A172 (cell line): ENCODE data around the gene ZNF516. TPM values are rescaled to one million over a fixed set of nuclear protein-coding genes. Genes with fewer than 3 reads are reported as not detected.
A peak's percentile ranks its signal among the peaks of the same experiment; 100 is the strongest.

Experiments used
- DNase-seq: peaks from one replicate; pipeline ENCODE4 v3.0.0-alpha.2; 2015; ENCODE audit warnings: low spot score
- total RNA-seq: library from RNA; depleted of rRNA; stranded (reverse); fragments of >200 nt; shearing (Covaris generic); gene quantifications from 2 replicates; pipeline ENCODE4 v1.2.3, GENCODE V29; 2014

ZNF516 gene
- total RNA-seq, 1 experiment from 2014 or later, result 4.8 TPM

- no peak for DNase-seq
These were observed 69.6 kb downstream of the ZNF516 start for GRCh38 chr18:76425146-76426131.

DNA sequence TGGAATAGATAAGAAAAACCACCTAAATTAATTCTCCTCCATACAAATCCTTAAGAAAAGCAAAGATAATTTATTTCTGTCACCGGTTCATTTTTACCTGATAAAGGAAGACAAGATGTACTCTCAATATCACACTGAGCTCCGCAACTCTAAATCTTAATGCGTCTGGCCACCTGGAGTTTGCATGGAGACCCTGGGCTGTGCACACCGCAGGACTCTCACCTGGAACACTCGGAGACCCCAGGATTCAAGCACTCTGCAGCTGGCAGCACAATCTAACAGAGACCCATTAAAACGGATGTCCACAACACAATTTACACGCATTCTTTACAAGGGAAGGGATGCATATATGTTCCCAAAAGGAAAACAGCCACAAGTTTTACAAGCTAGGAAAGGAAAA lies 72.2 kb downstream of the ZNF516 start:
- no peak for DNase-seq

DNA sequence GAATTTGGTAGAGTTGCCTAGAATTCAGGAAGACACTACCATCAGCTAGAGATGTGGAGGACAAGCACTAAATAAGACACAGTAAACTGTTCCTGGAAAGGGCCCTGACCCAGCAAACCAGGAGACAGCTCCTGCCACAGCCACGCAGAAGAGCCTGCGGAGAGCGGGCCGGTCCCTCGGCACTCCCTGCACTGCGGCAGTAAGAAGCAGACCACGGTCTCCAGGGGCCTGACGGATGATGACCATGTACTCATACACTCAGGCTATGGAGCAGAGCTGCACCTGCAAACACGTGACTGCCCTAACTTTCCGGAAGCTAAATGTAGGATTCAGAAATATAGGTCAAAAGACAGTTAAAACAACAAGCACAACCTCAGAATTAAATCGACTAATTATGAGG lies 72.9 kb downstream of the ZNF516 start:
- no peak for DNase-seq

- no peak for DNase-seq
These were observed 73.4 kb downstream of the ZNF516 start for GRCh38 chr18:76421685-76422078.

DNA sequence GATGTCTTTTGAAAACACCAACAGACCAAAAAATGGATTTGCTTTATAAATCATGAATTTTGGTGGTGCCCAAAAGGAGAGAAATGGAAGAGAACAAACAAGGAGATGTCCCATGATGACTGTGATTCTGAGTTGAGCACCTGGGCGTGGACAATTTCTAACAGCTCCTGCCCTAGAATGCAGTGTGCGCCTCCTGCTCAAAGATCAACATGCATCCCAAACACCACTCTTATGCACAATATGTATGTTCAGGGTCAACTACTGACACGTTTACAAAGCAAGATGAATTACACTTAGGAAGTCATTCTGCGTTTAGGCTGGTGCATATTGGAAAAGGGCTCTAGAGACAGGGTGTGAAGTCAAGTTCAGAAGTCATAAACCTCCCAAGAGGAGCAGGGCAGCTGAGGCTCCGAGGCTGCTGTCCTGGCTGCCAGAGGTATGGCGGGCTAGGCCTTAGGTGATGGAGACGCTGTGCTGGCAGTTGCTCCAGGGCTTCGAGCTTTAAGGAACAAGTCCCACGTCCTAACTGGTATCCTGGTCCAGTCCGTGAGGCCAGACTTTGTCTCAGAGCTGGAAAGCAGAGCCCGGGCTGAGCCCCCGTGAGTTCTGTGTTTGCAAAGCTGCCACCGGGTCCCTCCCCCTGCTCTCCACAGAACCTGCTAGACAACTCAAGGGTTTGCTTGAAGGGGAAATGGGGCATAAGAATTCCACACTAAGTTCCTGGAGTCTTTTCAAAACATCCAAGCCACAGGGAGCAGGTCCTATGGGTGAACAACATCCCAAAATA lies 74.0 kb downstream of the ZNF516 start:
- no peak for DNase-seq

- no peak for DNase-seq
These were observed 75.2 kb downstream of the ZNF516 start for GRCh38 chr18:76419811-76420210.

- no peak for DNase-seq
These were observed 78.1 kb downstream of the ZNF516 start for GRCh38 chr18:76416911-76417310.

GRCh38 chr18:76414936-76415621 lies 80.0 kb downstream of the ZNF516 start:
- DNase-seq, result no peak

- no peak for DNase-seq
These were observed 82.0 kb downstream of the ZNF516 start for GRCh38 chr18:76412818-76413565.

- no peak for DNase-seq
These were observed 82.8 kb downstream of the ZNF516 start for GRCh38 chr18:76412010-76412817.

DNA sequence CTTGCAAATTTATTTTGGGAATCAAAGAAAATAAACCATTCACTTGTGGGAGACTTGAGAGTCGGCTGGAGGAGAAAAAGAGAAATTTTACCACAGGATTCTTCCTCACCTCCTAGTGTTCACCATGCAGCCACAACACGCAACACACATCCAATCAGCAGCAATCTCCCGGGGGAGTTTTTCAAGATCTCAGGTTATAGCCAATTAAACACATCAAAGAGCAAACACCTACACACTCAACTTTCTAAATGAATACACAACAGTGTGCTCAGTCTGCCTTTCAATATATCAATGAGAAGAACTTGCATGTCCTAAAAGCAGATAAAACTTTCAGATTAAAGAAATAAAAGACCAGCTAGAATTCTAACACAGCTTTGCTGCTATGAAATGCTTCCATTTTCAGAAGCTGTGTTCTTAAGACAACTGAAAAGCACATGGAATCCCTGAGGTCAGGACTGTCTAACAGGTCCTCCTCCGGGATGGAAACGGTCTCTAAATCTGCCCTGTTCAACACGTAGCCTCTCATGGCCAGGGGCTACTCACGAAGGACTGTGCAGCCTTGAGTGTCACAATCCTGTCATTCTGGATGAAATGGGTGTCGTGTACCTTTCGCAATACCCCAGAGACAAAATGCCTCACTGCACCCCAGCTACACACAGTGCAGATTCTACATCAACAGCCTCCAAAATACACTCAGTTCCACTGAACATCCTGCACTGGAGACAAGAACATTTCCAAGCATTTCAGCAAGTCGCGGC lies 84.2 kb downstream of the ZNF516 start:
- DNase-seq, result no peak

DNA sequence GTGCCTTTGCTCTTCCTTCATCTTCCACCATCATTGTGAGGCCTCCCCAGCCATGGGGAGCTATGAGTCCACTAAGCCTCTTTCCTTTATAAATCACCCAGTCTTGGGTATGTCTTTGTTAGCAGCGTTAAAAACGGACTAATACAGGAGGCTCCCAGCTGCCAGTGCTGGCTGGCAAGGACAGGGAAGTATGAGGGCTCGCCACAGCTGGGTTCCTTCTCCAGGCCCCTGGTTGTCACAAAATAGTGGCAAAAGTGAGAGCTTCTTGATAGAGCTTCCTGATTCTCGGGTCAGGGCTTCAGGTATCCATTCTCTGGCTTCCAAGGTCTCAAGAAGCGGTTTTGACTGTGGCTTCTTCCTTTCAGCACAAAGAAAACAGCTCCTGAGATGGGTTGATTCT lies 85.0 kb downstream of the ZNF516 start:
- DNase-seq, result no peak

DNA sequence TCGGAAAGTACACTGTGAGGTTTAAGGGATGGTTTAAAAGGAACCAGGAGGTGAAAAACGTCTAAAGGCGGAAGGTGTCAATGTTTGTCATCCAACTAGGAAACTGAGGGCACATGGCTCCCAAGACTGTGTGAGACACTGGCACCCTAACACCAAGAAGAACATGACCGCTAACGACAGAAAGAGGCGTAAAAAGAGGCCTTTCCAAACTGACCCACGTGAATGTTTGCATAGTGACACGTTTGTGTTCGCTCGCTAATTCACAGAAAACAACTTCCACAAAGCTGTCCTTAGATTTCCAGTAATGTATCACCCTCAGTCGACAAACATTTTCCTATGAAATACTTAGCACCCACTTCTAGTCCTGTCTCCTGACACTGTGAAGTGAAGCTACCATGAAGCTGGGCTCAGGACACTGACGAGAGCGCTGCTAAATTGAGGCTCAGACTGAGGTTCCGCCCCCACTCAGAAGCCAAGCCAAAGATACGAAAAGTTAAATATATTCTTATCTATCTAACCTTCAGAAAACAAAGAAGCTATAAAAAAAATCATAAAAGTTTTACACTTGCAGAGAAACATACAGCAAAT lies 86.5 kb downstream of the ZNF516 start:
- no peak for DNase-seq

DNA sequence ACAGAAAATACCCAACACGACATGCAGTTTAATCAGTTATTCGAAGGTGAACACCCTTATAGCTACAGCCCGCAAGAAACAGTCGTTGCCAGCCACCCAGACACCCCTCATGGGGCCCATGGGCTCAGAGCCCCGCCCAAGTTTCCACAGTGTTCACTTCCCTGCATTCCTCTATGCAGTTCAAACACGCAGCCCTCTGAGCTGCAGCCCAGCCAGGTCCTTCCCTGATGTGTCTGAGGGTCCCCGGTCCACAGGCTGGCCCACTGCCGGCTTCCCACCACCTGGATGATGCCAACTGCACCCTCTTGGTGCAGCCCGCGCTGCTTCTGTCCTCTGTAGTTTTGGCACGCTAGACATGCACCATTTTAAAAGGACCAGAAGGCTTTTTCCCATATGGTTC lies 87.4 kb downstream of the ZNF516 start:
- no peak for DNase-seq

- DNase-seq, result no peak
These were observed 88.3 kb downstream of the ZNF516 start for GRCh38 chr18:76406791-76407190.

GRCh38 chr18:76405681-76406356 lies 89.2 kb downstream of the ZNF516 start:
- DNase-seq, result peak; percentile 7

GRCh38 chr18:76405280-76405679 lies 89.8 kb downstream of the ZNF516 start:
- DNase-seq, result no peak

GRCh38 chr18:76404345-76404831 lies 90.7 kb downstream of the ZNF516 start:
- DNase-seq, result no peak
